Uterus (tissue), 4 donors: Measurements from ENCODE around the gene DNAJB14. TPM values are rescaled to one million over a fixed set of nuclear protein-coding genes. Genes with fewer than 3 reads are reported as not detected.

Experiments used
- DNase-seq, 2 donors: peaks; one replicate each; pipeline ENCODE4 v3.0.0-alpha.2; 2019 to 2020
- H3K27ac ChIP-seq, 2 donors: fragments of 200-600 bp; sonication (generic); 1 replicate in 1 of 2; 2 replicates in 1 of 2; pipeline ENCODE4 v1.5.1; 2016 to 2018
- H3K27me3 ChIP-seq, 2 donors: fragments of 200-600 bp; sonication (generic); one replicate each; pipeline ENCODE4 v1.5.1; 2018 to 2019; ENCODE audit warnings: control low read depth in 1 of 2
- H3K36me3 ChIP-seq, 2 donors: fragments of 200-600 bp; sonication (generic); one replicate each; pipeline ENCODE4 v1.5.1; 2019; ENCODE audit warnings: control low read depth in 1 of 2
- H3K4me1 ChIP-seq, 2 donors: fragments of 200-600 bp; sonication (generic); one replicate each; pipeline ENCODE4 v1.5.1; 2018 to 2019; ENCODE audit warnings: control low read depth in 1 of 2
- H3K4me3 ChIP-seq, 2 donors: fragments of 200-600 bp; sonication (generic); 1 replicate in 1 of 2; 2 replicates in 1 of 2; pipeline ENCODE4 v1.5.1; 2018 to 2019; ENCODE audit warnings: mild to moderate bottlenecking in 1 of 2
- H3K9me3 ChIP-seq, 2 donors: fragments of 200-600 bp; sonication (generic); one replicate each; pipeline ENCODE4 v1.5.1; 2019; ENCODE audit warnings: control low read depth in 1 of 2
- POLR2A ChIP-seq, 2 donors: fragments of 450-650 bp; IDR thresholded peaks; one replicate each; pipeline ENCODE4 v1.6.1; 2016; ENCODE audit warnings: antibody characterized with exemption in 2 of 2, mild to moderate bottlenecking in 1 of 2, moderate library complexity in 1 of 2
- intact Hi-C: fragments of 100-400 bp; cut with DNase I; formaldehyde crosslinking; loops from one replicate; pipeline ENCODE4 v1.15.1; 2023; ENCODE audit warnings: low total_unique reads
- total RNA-seq, 4 donors: library from RNA; depleted of rRNA in 3 of 4; stranded (reverse); fragments of >200 nt in 3 of 4; gene quantifications; one replicate each; pipeline versions ENCODE4 v1.1.0 to v1.2.4, GENCODE V29; 2014 to 2023
- TF ChIP-seq, protein P1 (sequence below), 4 experiments: fragments of 200-600 bp in 2 of 4; fragments of 450-650 bp in 2 of 4; sonication (generic) in 2 of 4; IDR thresholded peaks; one replicate each; pipeline ENCODE4 v1.5.1; 2016 to 2019; ENCODE audit warnings: antibody characterized with exemption in 4 of 4, mild to moderate bottlenecking in 2 of 4, moderate library complexity in 1 of 4
- donor health status: DM: yes; HTN: yes; CAD: no.

Gene DNAJB14
- total RNA-seq, 4 donors from 2014 or later, result 33.5 to 151 (median 71.5) TPM

DNA sequence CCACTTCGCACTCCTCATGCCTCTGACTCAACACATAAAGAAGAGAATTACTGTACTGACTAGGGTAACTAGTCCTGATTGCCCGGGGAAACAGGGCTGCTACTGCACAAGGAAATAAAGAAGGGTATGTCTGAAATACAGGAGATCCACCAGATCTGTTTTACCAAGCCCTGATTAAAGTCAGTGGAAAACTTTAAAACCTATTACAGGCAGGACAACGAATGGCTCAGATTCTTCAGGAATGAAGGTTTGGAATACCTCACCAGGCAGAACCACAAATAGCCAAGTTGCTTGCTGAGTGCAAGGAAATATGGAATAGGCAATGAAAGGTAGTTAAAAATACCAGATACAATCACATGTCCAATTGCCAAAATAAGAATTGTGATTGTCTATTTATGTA lies 69.5 kb downstream of the DNAJB14 start:
- Histone ChIP-seq H3K27ac (peak overlapping the region in 1 of 2 donors; percentile 73), H3K4me3 (no peak overlapping the region), H3K4me1 (peaks cover 0 to 4% of the 10 kb centered on the region in 2 donors), H3K36me3 (no peaks in the 10 kb centered on the region), H3K27me3 (no peaks in the 10 kb centered on the region), H3K9me3 (no peaks in the 10 kb centered on the region)
- TF ChIP-seq POLR2A (IDR thresholded peaks at IDR 0.05), result no peak
- TF ChIP-seq, protein P1, sequence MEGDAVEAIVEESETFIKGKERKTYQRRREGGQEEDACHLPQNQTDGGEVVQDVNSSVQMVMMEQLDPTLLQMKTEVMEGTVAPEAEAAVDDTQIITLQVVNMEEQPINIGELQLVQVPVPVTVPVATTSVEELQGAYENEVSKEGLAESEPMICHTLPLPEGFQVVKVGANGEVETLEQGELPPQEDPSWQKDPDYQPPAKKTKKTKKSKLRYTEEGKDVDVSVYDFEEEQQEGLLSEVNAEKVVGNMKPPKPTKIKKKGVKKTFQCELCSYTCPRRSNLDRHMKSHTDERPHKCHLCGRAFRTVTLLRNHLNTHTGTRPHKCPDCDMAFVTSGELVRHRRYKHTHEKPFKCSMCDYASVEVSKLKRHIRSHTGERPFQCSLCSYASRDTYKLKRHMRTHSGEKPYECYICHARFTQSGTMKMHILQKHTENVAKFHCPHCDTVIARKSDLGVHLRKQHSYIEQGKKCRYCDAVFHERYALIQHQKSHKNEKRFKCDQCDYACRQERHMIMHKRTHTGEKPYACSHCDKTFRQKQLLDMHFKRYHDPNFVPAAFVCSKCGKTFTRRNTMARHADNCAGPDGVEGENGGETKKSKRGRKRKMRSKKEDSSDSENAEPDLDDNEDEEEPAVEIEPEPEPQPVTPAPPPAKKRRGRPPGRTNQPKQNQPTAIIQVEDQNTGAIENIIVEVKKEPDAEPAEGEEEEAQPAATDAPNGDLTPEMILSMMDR (IDR thresholded peaks at IDR 0.05), result no peak
- DNase-seq, result no peak
- intact Hi-C loops, result no loop called here

DNA sequence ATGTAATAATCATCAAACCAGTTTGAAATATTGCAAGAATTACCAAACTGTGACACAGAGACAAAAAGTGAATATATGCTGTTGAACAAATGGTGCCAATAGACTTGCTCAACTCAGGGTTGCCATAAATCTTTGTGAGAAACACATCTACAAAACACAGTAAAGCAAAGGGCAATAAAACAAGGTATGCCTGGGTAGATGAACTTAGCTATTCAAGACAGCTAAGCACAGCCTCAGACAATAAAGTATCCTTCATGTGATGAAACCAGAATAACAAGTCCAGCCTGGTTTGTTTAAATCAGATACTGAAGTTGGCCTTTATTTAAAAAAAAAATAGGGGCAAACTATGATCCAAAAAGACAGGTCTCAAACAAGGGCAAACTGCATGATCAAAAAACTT lies 71.3 kb downstream of the DNAJB14 start:
- no peak for TF ChIP-seq POLR2A (IDR thresholded peaks at IDR 0.05)
- TF ChIP-seq, protein P1 (IDR thresholded peaks at IDR 0.05), result no peak
- Histone ChIP-seq H3K4me3 (no peak overlapping the region), H3K4me1 (peaks cover 0 to 4% of the 10 kb centered on the region in 2 donors), H3K9me3 (no peaks in the 10 kb centered on the region), H3K27me3 (no peaks in the 10 kb centered on the region), H3K36me3 (no peaks in the 10 kb centered on the region), H3K27ac (peak overlapping the region; percentile 22 to 73)
- no peak for DNase-seq
- intact Hi-C loops, result no loop called here

DNA sequence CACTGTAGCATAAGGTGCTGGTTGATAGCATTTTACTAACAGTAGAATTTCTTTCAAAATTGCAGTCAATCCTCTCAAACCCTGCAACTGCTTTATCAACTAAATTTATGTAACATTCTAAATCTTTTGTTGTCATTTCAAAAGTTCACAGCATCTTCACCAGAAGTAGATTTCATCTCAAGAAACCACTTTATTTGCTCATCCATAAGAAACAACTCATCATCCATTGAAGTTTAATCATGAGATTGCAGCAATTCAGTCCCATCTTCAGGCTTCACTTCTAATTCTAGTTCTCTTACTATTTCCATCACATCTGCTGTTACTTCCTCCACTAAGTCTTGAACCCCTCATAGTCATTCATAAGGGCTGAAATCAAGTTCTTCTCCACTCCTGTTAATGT lies 73.8 kb downstream of the DNAJB14 start:
- peaks cover 0 to 4% of the 10 kb centered on the region in 2 donors for H3K4me1 ChIP-seq
- DNase-seq, result no peak
- no peaks in the 10 kb centered on the region for H3K9me3 ChIP-seq
- H3K27me3 ChIP-seq, result no peaks in the 10 kb centered on the region
- intact Hi-C loops, result no loop called here
- TF ChIP-seq, protein P1 (IDR thresholded peaks at IDR 0.05), result no peak
- no peak for TF ChIP-seq POLR2A (IDR thresholded peaks at IDR 0.05)
- H3K27ac ChIP-seq, result no peak overlapping the region
- no peak overlapping the region for H3K4me3 ChIP-seq
- H3K36me3 ChIP-seq, result no peaks in the 10 kb centered on the region

DNA sequence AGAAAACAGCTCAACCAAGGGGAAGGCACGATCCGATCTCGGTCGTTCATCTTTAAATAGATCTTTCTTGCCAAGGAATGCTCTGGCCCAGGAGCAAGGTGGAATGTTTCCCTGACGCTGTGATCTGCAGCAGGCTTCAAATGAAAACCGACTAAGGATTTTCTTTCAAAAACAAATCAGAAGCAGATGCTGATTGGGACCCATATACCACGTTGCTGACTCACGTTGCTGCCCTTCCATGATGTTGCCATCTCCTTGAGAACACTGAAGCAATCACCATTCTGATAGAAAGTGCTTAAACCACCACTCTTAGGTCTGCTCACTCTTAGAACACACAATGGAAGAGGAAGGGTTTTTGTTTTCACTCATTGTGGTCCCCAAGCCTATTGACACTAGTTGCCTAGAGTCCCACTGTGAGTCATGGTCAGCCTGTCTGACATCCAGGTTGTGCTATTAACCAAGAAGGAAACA lies 78.3 kb downstream of the DNAJB14 start:
- H3K27me3 ChIP-seq, result no peaks in the 10 kb centered on the region
- no peaks in the 10 kb centered on the region for H3K4me1 ChIP-seq
- H3K9me3 ChIP-seq, result no peaks in the 10 kb centered on the region
- intact Hi-C loops, result no loop called here
- H3K27ac ChIP-seq, result peak overlapping the region; percentile 46 to 67
- TF ChIP-seq, protein P1 (IDR thresholded peaks at IDR 0.05), result no peak
- no peak for TF ChIP-seq POLR2A (IDR thresholded peaks at IDR 0.05)
- DNase-seq, result peak in 1 of 2 donors; percentile 22
- no peak overlapping the region for H3K4me3 ChIP-seq
- no peaks in the 10 kb centered on the region for H3K36me3 ChIP-seq

GRCh38 chr4:99863804-99864203 lies 82.6 kb downstream of the DNAJB14 start:
- H3K36me3 ChIP-seq, result no peaks in the 10 kb centered on the region
- no peaks in the 10 kb centered on the region for H3K9me3 ChIP-seq
- H3K27ac ChIP-seq, result peak overlapping the region; percentile 29 to 87
- peak in 1 of 2 donors; percentile 34 for DNase-seq
- TF ChIP-seq POLR2A (IDR thresholded peaks at IDR 0.05), result no peak
- TF ChIP-seq, protein P1 (IDR thresholded peaks at IDR 0.05), result no peak
- no peaks in the 10 kb centered on the region for H3K27me3 ChIP-seq
- H3K4me1 ChIP-seq, result no peaks in the 10 kb centered on the region
- intact Hi-C loops, result no loop called here
- no peak overlapping the region for H3K4me3 ChIP-seq
